Measurements from ENCODE around the gene LRP4. TPM values are rescaled to one million over a fixed set of nuclear protein-coding genes. Genes with fewer than 3 reads are reported as not detected.

Gene LRP4
- total and polyA plus RNA-seq, 2 of the 8 experiments (the other 6 are each of a cell fraction or from before 2014, with no cell fraction given), result 5.4 to 22.1 TPM

DNA sequence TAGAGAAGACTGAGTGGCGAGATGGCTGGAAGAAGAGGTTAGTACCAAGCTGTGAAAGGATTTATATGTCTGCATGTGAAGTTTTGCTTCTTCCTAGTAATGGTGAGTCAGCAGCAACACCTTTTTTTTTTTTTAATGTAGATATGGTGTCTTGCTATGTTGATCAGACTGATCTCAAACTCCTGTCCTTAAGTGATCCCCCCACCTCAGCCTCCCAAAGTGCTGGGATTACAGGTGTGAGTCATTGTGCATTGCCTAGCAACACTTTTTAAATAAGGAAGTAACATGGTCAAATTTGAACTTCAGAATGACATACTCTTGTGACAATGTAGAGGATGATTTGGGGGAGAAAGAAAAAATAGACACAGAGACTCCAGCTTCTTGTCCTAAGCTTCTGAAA lies 11.7 kb upstream of the LRP4 start:
- DNase-seq (ENCODE audit: low read depth in 1 of 2, low spot score in 2 of 2) (no peak), FAIRE-seq (no peak)
- H3K4me1 ChIP-seq (replicated peaks in 1 of 4; ENCODE audit: control insufficient read depth in 3 of 4, insufficient read depth in 4 of 4, low read length in 3 of 4), result no peaks in the 10 kb centered on the region
- no peak overlapping the region for H2BK15ac ChIP-seq (ENCODE audit: low read length)
- no peak overlapping the region for H2BK5ac ChIP-seq (ENCODE audit: low read depth, low read length)
- H2BK12ac ChIP-seq (ENCODE audit: low read depth, low read length), result no peak overlapping the region
- no peak overlapping the region for H3K56ac ChIP-seq (replicated peaks; ENCODE audit: insufficient read length, low read depth, low read length)
- H3K36me3 ChIP-seq (ENCODE audit: control insufficient read depth in 2 of 4, insufficient read depth in 4 of 4, low read length in 3 of 4), result no peaks in the 10 kb centered on the region
- H2AK5ac ChIP-seq (ENCODE audit: low read depth, low read length), result no peak overlapping the region
- H4K91ac ChIP-seq (replicated peaks; ENCODE audit: insufficient read length, low read length), result no peak overlapping the region
- no peak overlapping the region for H2AFZ ChIP-seq (ENCODE audit: low read length)
- no peak overlapping the region for H3K14ac ChIP-seq (ENCODE audit: insufficient read length)
- no peak overlapping the region for H2BK20ac ChIP-seq (ENCODE audit: low read length)
- H3K27me3 ChIP-seq (replicated peaks in 1 of 4; ENCODE audit: control insufficient read depth in 3 of 4, extremely low read depth in 1 of 4, insufficient read depth in 3 of 4, low read length in 3 of 4), result no peaks in the 10 kb centered on the region
- H3K18ac ChIP-seq (ENCODE audit: extremely low read depth, low read length), result no peak overlapping the region
- no peak overlapping the region for H3K4me2 ChIP-seq (ENCODE audit: insufficient read depth in 1 of 2, low read depth in 2 of 2, low read length in 2 of 2)
- no peak overlapping the region for H3K4ac ChIP-seq (replicated peaks; ENCODE audit: insufficient read length, low read depth, low read length)
- H3K9ac ChIP-seq (replicated peaks in 1 of 4; ENCODE audit: extremely low read depth in 1 of 4, low read depth in 3 of 4, low read length in 3 of 4), result no peak overlapping the region
- no peak overlapping the region for H3K23ac ChIP-seq (ENCODE audit: insufficient read length)
- 86% methylated on average over 1 of the region's 1 CpG; no CpG with 5 or more reads in 1 of the 2 experiments for WGBS, 2 experiments (ENCODE audit: extremely low coverage in 1 of 2, insufficient coverage in 1 of 2, insufficient read length in 1 of 2, insufficient replicate concordance in 2 of 2, low coverage in 1 of 2, low lambda C conversion rate in 2 of 2, missing lambda C conversion rate in 1 of 2)
- no peaks in the 10 kb centered on the region for H3K79me1 ChIP-seq (ENCODE audit: low read depth, low read length)
- no peak overlapping the region for H3K27ac ChIP-seq (ENCODE audit: low read depth, low read length)
- peaks cover 3 to 6% of the 10 kb centered on the region in 2 experiments; a peak in 1 of 4 replicates for H3K9me3 ChIP-seq (ENCODE audit: insufficient read depth in 2 of 2, low read depth in 1 of 2, low read length in 1 of 2)
- no peak overlapping the region for H2BK120ac ChIP-seq (replicated peaks; ENCODE audit: low read depth, low read length)
- no peak overlapping the region for H3K4me3 ChIP-seq (ENCODE audit: extremely low read depth in 1 of 4, insufficient read depth in 2 of 4, low read depth in 3 of 4, low read length in 4 of 4)
- ChIA-PET CTCF (ENCODE audit: partially characterized antibody) (interaction anchor here (0.6 to 1.7 kb wide), 4 partner anchors 10 to 302 kb away, joined by 3 to 8 read pairs (median 4); no protein-coding TSS in a partner anchor), POLR2A (ENCODE audit: partially characterized antibody) (interaction anchor here (0.7 to 1.4 kb wide), 3 partner anchors 11 to 18 kb away, joined by 3 to 4 read pairs (median 3); no protein-coding TSS in a partner anchor)
- H3K79me2 ChIP-seq (ENCODE audit: control insufficient read depth in 1 of 2, insufficient read depth in 2 of 2, low read length in 2 of 2), result no peaks in the 10 kb centered on the region
- no peak overlapping the region for H4K5ac ChIP-seq (ENCODE audit: insufficient read length, low read depth, low read length)
- no peak overlapping the region for H4K8ac ChIP-seq (ENCODE audit: extremely low read depth, insufficient read depth, low read length)
- no peaks in the 10 kb centered on the region for H4K20me1 ChIP-seq (replicated peaks in 1 of 2; ENCODE audit: control insufficient read depth in 1 of 2, insufficient read depth in 2 of 2, low read length in 2 of 2)
- H3K23me2 ChIP-seq (ENCODE audit: low read depth, low read length), result no peaks in the 10 kb centered on the region
- TF ChIP-seq BCL11A (IDR thresholded peaks at IDR 0.05; ENCODE audit: low read depth in 2 of 2, low read length in 2 of 2), result no peak
- TF ChIP-seq BRCA1 (IDR thresholded peaks at IDR 0.05; ENCODE audit: low read depth, low read length), result no peak
- TF ChIP-seq PHF8 (conservative IDR thresholded peaks at IDR 0.05; ENCODE audit: low read depth, low read length), result no peak
- TF ChIP-seq RBBP5 (IDR thresholded peaks at IDR 0.05; ENCODE audit: borderline replicate concordance, low read depth, low read length), result no peak
- no peak for TF ChIP-seq JUN (IDR thresholded peaks at IDR 0.05; ENCODE audit: low read depth, low read length)
- TF ChIP-seq KDM5A (IDR thresholded peaks at IDR 0.05; ENCODE audit: low read length), result no peak
- TF ChIP-seq BACH1 (IDR thresholded peaks at IDR 0.05; ENCODE audit: low read length), result no peak
- no peak for TF ChIP-seq SAP30 (IDR thresholded peaks at IDR 0.05; ENCODE audit: insufficient read depth, insufficient replicate concordance, low read length)
- TF ChIP-seq ASH2L (IDR thresholded peaks at IDR 0.05; ENCODE audit: low read length), result no peak
- no peak for TF ChIP-seq TAF7 (optimal IDR thresholded peaks at IDR 0.05; ENCODE audit: borderline replicate concordance, low read depth, low read length)
- TF ChIP-seq CHD2 (IDR thresholded peaks at IDR 0.05; ENCODE audit: low read length), result no peak
